Spleen (tissue), 11 donors: Measurements from ENCODE around the gene FHAD1. TPM values are rescaled to one million over a fixed set of nuclear protein-coding genes. Genes with fewer than 3 reads are reported as not detected.
"Not testable (repeated sequence)": the region's sequence is repeated elsewhere in the genome, so short reads cannot be mapped to it uniquely, and the experiment has no call there.

Experiments
- DNase-seq: peaks from one replicate; pipeline ENCODE4 v3.0.0-alpha.2; 2020
- H3K27ac ChIP-seq, 8 donors: fragments of 200-600 bp; sonication (generic) in 7 of 8; 1 replicate in 4 of 8; 2 replicates in 4 of 8; pipeline versions ENCODE4 v1.5.0 to v1.8.0; 2016 to 2021; ENCODE audit warnings: inconsistent platforms in 4 of 8, mild to moderate bottlenecking in 4 of 8, moderate library complexity in 1 of 8
- H3K27me3 ChIP-seq, 7 donors: fragments of 200-600 bp; sonication (generic) in 6 of 7; replicated peaks in 1 of 7; 1 replicate in 4 of 7; 2 replicates in 3 of 7; pipeline versions ENCODE4 v1.5.0 to v1.8.0; 2016 to 2021; ENCODE audit warnings: inconsistent platforms in 3 of 7, mild to moderate bottlenecking in 1 of 7
- H3K36me3 ChIP-seq, 6 donors: fragments of 200-600 bp; sonication (generic) in 5 of 6; 1 replicate in 4 of 6; 2 replicates in 2 of 6; pipeline versions ENCODE4 v1.5.0 to v1.8.0; 2016 to 2021; ENCODE audit warnings: inconsistent platforms in 2 of 6
- H3K4me1 ChIP-seq, 6 donors: fragments of 200-600 bp; sonication (generic) in 5 of 6; 1 replicate in 3 of 6; 2 replicates in 3 of 6; pipeline versions ENCODE4 v1.5.0 to v1.8.0; 2016 to 2021; ENCODE audit warnings: inconsistent platforms in 3 of 6
- H3K4me3 ChIP-seq, 8 donors: fragments of 200-600 bp; sonication (generic) in 7 of 8; 1 replicate in 4 of 8; 2 replicates in 4 of 8; pipeline versions ENCODE4 v1.5.0 to v1.8.0; 2016 to 2021; ENCODE audit warnings: inconsistent platforms in 4 of 8, mild to moderate bottlenecking in 4 of 8, moderate library complexity in 2 of 8
- H3K9me3 ChIP-seq, 8 donors: fragments of 200-600 bp; sonication (generic) in 7 of 8; 1 replicate in 4 of 8; 2 replicates in 4 of 8; pipeline versions ENCODE4 v1.5.0 to v1.8.0; 2016 to 2021; ENCODE audit warnings: inconsistent platforms in 4 of 8
- POLR2A ChIP-seq, 3 donors: fragments of 450-650 bp; IDR thresholded peaks; one replicate each; pipeline ENCODE4 v1.5.1; 2017; ENCODE audit warnings: antibody characterized with exemption in 3 of 3, mild to moderate bottlenecking in 1 of 3
- POLR2AphosphoS5 ChIP-seq, 3 donors: sonication (generic); formaldehyde crosslinking; IDR thresholded peaks; one replicate each; pipeline ENCODE4 v1.5.1; 2017; ENCODE audit warnings: antibody characterized with exemption in 3 of 3
- WGBS, 5 donors: extraction: QIAGEN DNeasy Blood & Tissue Kit in 3 of 5; methylation state at CpG; one replicate each; pipeline versions ENCODE4 v1.1.5 to v1.1.7; 2013 to 2018; 5-methylcytosine and 5-hydroxymethylcytosine counted together
- intact Hi-C: fragments of 100-400 bp; cut with DNase I; formaldehyde crosslinking; loops from one replicate; pipeline ENCODE4 v1.15.0; 2023; ENCODE audit warnings: low total_unique reads
- polyA plus RNA-seq, 3 donors: library from polyadenylated mRNA; stranded (reverse); fragments of 200-250 nt; gene quantifications; one replicate each; pipeline ENCODE4 v1.2.1, GENCODE V29; 2013
- total RNA-seq, 7 donors: library from RNA; depleted of rRNA in 3 of 7; stranded (reverse); fragments of >200 nt in 3 of 7; fragmentation: NEBNext Ultra II Directional in 4 of 7; extraction: Animal tissue kit (Norgen Biotek cat#: 25700) in 4 of 7; gene quantifications; one replicate each; pipeline versions ENCODE4 v1.1.0 to v1.2.1, GENCODE V29; 2016 to 2021
- TF ChIP-seq, protein P1 (sequence below), 11 experiments: fragments of 200-600 bp in 7 of 11; fragments of 450-650 bp in 4 of 11; sonication (generic) in 4 of 11; IDR thresholded peaks in 8 of 11; conservative IDR thresholded peaks in 3 of 11; 1 replicate in 7 of 11; 2 replicates in 4 of 11; pipeline versions ENCODE4 v1.4.0 to v1.8.0; 2016 to 2021; ENCODE audit warnings: antibody characterized with exemption in 11 of 11, inconsistent platforms in 4 of 11, mild to moderate bottlenecking in 1 of 11
- donor health status: healthy with polysubstance abuse.
- donor health status: DM: no; HTN: no; CAD: no; lungs with moderate emphysema.
- donor health status: DM: no; HTN: no; CAD: no.
- donor health status: Bipolar disorder and iron deficiency.
- donor health status: healthy.
- donor health status: DM: no; HTN: no; CAD: no.
- donor health status: DM: yes; HTN: yes; CAD: no.

Gene FHAD1
- total and polyA plus RNA-seq, 10 donors: 0.22 to 1.0 (median 0.28) TPM; not detected in 3

DNA sequence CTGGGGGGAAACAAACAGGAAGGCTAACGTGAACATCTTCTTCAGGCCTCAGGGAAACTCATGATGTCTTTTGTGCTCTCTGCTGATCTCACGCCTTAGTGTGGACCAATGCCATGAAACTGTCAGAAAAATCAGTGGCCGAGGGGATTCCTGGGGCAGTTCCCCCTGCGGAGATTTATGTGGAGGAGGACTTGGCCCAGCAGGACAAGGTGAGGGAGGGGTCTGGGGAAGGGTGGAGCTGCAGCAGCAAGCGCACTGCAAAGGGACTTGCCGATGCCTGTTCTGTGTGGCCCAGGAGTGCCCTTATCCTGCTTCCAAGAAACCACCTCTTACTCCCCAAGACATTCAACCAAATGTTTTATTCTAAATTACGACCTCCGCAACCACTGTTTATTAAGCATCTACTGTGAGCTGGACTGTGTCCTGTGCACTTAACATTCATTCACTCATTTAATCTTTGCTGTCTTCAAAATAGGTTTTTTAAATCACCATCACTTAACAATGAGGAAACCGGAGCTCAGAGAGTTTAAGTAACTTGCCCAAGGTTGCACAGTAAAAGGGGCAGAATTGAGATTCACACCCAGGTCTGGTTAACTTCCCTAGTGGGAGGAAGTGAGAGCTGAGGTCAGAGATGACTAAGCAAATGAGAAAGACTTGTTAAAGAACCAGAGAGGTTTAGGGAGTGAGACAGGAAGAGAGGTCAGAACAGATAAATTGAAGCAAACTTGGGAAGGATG is 49.7 kb downstream of the FHAD1 start:
- no peak for DNase-seq

DNA sequence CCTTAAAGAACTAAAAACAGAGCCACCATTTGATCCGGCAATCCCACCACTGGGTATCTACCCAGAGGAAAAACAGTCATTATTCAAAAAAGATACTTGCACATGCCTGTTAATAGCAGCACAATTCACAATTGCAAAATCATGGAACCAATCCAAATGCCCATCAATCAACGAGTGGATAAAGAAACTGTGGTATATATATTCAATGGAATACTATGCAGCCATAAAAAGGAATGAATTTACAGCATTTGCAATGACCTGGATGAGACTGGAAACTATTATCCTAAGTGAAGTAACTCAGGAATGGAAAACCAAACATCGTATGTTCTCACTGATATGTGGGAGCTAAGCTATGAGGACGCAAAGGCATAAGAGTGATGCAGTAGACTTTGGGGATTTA is 51.0 kb downstream of the FHAD1 start:
- H3K27ac ChIP-seq, H3K36me3 ChIP-seq, intact Hi-C loops, DNase-seq, H3K9me3 ChIP-seq, H3K4me1 ChIP-seq, H3K4me3 ChIP-seq, H3K27me3 ChIP-seq: not testable (repeated sequence)
- 90 to 97% (median 92%) methylated on average over 4 of the region's 4 CpGs for WGBS, 5 donors

More for the DNA sequence above, 49.7 kb downstream of the FHAD1 start:
- intact Hi-C loops: no loop called here
- Histone ChIP-seq H3K4me1 (peaks cover 0 to 5% (median 0%) of the 10 kb centered on the region in 6 donors), H3K27ac (no peak overlapping the region), H3K36me3 (no peaks in the 10 kb centered on the region), H3K4me3 (no peak overlapping the region), H3K9me3 (peaks cover 0 to 7% (median 3%) of the 10 kb centered on the region in 8 donors), H3K27me3 (no peaks in the 10 kb centered on the region)
- TF ChIP-seq, protein P1, sequence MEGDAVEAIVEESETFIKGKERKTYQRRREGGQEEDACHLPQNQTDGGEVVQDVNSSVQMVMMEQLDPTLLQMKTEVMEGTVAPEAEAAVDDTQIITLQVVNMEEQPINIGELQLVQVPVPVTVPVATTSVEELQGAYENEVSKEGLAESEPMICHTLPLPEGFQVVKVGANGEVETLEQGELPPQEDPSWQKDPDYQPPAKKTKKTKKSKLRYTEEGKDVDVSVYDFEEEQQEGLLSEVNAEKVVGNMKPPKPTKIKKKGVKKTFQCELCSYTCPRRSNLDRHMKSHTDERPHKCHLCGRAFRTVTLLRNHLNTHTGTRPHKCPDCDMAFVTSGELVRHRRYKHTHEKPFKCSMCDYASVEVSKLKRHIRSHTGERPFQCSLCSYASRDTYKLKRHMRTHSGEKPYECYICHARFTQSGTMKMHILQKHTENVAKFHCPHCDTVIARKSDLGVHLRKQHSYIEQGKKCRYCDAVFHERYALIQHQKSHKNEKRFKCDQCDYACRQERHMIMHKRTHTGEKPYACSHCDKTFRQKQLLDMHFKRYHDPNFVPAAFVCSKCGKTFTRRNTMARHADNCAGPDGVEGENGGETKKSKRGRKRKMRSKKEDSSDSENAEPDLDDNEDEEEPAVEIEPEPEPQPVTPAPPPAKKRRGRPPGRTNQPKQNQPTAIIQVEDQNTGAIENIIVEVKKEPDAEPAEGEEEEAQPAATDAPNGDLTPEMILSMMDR (IDR thresholded peaks at IDR 0.05 in 8 of 11, conservative IDR thresholded peaks at IDR 0.05 in 3 of 11): no peak
- TF ChIP-seq POLR2A (IDR thresholded peaks at IDR 0.05) (no peak), POLR2AphosphoS5 (IDR thresholded peaks at IDR 0.05) (no peak)
- 69 to 86% (median 83%) methylated on average over 9 of the region's 9 CpGs for WGBS, 5 donors

DNA sequence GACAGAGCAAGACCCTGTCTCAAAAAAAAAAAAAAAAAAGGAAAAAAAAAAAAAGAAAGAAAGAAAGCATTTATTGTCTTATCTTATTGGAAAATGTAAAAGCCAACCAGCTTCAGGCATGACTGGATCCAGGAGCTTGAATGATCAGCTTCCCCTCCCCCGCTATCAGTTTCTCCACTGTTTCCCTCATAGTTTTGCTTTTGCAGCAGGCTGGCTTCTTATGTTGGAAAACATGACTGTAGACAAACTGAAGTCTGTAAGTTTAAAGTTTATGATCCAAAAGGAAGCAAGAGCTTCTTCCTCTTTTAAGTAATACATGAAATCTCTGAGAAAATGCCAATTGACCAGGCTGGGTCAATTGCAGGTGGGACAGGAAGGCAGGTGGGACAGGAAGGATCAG is 52.2 kb downstream of the FHAD1 start:
- H3K4me1 ChIP-seq: peaks cover 0 to 5% (median 0%) of the 10 kb centered on the region in 6 donors
- H3K36me3 ChIP-seq: no peaks in the 10 kb centered on the region
- DNase-seq: no peak
- H3K27me3 ChIP-seq: no peaks in the 10 kb centered on the region
- no peak overlapping the region for H3K27ac ChIP-seq
- H3K4me3 ChIP-seq: no peak overlapping the region
- H3K9me3 ChIP-seq: peaks cover 0 to 7% (median 3%) of the 10 kb centered on the region in 8 donors
- TF ChIP-seq, protein P1 (IDR thresholded peaks at IDR 0.05 in 8 of 11, conservative IDR thresholded peaks at IDR 0.05 in 3 of 11): no peak
- TF ChIP-seq POLR2AphosphoS5 (IDR thresholded peaks at IDR 0.05): no peak
- TF ChIP-seq POLR2A (IDR thresholded peaks at IDR 0.05): no peak
- WGBS, 5 donors: 50 to 100% (median 100%) methylated on average over 1 of the region's 1 CpG
- intact Hi-C loops: no loop called here

DNA sequence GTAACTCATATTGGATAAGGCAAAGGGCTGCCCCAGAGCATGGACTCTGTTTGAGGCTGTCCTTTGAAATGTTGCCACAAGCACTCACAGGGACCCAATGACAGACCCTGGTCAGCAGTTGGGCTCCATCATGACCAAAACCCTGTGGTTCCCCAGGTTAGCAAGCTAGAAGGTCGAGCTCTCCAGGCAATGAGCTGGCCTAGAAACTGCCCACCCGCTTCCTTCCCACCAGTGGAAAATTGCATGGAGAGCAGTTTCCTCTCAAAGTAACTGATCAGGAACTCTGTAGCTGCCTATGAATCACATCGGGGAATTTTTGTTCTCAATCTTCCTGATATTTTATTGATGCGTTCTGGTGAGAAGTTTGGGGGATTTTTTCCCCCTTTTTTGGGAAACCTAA is 52.8 kb downstream of the FHAD1 start:
- Histone ChIP-seq H3K4me3 (no peak overlapping the region), H3K27me3 (peaks cover 0 to 4% (median 0%) of the 10 kb centered on the region in 7 donors), H3K4me1 (peaks cover 0 to 9% (median 2%) of the 10 kb centered on the region in 6 donors), H3K27ac (no peak overlapping the region), H3K9me3 (peaks cover 0 to 7% (median 3%) of the 10 kb centered on the region in 8 donors), H3K36me3 (no peaks in the 10 kb centered on the region)
- TF ChIP-seq POLR2AphosphoS5 (IDR thresholded peaks at IDR 0.05): no peak
- no peak for TF ChIP-seq POLR2A (IDR thresholded peaks at IDR 0.05)
- TF ChIP-seq, protein P1 (IDR thresholded peaks at IDR 0.05 in 8 of 11, conservative IDR thresholded peaks at IDR 0.05 in 3 of 11): no peak
- intact Hi-C loops: no loop called here
- 60 to 67% (median 64%) methylated on average over 4 of the region's 4 CpGs for WGBS, 5 donors
- DNase-seq: no peak
